ENCODE data around the gene HMCN1. TPM values are rescaled to one million over a fixed set of nuclear protein-coding genes. Genes with fewer than 3 reads are reported as not detected.

Gene HMCN1
- total and polyA plus RNA-seq, 9 donors: 1.4 to 26.6 (median 3.8) TPM

DNA sequence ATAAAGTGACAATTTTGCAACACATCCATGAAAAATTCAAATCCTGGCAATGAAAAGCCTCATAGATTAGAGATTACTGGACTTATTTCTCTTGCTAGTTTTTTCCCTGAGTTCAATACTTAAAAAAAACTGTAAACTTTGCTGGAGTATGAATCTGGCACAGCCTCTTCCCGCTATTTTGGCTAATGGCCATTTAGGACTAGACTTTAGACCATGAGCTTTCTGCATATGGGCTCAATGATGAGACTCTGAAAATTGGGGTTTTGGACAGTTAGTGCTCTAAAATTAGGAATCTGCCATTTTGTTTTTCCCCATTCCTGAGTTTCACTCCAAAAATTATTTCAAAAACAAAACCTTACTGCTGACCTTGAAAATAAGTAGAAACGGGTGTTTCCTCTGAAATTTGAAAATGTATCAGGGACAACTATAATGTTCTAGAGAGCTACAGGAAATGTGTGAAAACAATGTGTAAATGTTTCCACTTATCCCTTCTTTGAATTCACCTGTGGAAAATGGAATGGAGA, 137.5 kb downstream of the HMCN1 start:
- no peaks in the 10 kb centered on the region for H3K4me1 ChIP-seq (ENCODE audit: insufficient read depth)
- WGBS, 3 donors: 50 to 54% (median 50%) methylated on average over 2 of the region's 2 CpGs
- intact Hi-C loops (cut with DNase I): no loop called here
- no peaks in the 10 kb centered on the region for H3K36me3 ChIP-seq
- DNase-seq: no peak
- no peaks in the 10 kb centered on the region for H3K9me3 ChIP-seq
- no peak overlapping the region for H3K4me3 ChIP-seq
- TF ChIP-seq, protein P1, sequence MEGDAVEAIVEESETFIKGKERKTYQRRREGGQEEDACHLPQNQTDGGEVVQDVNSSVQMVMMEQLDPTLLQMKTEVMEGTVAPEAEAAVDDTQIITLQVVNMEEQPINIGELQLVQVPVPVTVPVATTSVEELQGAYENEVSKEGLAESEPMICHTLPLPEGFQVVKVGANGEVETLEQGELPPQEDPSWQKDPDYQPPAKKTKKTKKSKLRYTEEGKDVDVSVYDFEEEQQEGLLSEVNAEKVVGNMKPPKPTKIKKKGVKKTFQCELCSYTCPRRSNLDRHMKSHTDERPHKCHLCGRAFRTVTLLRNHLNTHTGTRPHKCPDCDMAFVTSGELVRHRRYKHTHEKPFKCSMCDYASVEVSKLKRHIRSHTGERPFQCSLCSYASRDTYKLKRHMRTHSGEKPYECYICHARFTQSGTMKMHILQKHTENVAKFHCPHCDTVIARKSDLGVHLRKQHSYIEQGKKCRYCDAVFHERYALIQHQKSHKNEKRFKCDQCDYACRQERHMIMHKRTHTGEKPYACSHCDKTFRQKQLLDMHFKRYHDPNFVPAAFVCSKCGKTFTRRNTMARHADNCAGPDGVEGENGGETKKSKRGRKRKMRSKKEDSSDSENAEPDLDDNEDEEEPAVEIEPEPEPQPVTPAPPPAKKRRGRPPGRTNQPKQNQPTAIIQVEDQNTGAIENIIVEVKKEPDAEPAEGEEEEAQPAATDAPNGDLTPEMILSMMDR (IDR thresholded peaks at IDR 0.05): no peak
- no peak for TF ChIP-seq EP300 (IDR thresholded peaks at IDR 0.05)
- TF ChIP-seq POLR2A (IDR thresholded peaks at IDR 0.05): no peak
- no peak overlapping the region for H3K27ac ChIP-seq
- H3K27me3 ChIP-seq: no peaks in the 10 kb centered on the region

DNA sequence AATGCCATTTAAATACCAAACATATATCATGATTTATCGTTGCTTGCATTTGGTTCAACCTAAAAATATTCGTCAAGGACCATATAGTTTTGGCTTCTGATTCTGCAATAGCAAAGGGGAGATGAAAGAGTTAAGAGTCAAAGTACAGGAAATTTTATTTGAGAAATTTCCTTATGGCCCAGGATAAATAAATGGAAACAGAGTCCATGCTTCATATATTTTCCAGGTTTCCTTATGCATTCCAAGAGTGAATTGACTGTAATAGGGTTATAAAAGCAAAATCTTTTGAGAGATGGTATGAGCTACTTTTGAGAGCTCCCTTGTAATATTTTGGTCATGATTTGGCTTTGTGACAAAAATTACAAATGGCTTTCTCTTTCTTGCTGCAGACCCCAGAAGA, 140.1 kb downstream of the HMCN1 start:
- H3K27me3 ChIP-seq: no peaks in the 10 kb centered on the region
- no peak overlapping the region for H3K27ac ChIP-seq
- no peaks in the 10 kb centered on the region for H3K9me3 ChIP-seq
- H3K4me3 ChIP-seq: no peak overlapping the region
- intact Hi-C loops (cut with DNase I): no loop called here
- WGBS, 3 donors: 90 to 94% (median 92%) methylated on average over 2 of the region's 2 CpGs
- no peaks in the 10 kb centered on the region for H3K4me1 ChIP-seq (ENCODE audit: insufficient read depth)
- no peak for TF ChIP-seq EP300 (IDR thresholded peaks at IDR 0.05)
- TF ChIP-seq, protein P1 (IDR thresholded peaks at IDR 0.05): no peak
- no peak for TF ChIP-seq POLR2A (IDR thresholded peaks at IDR 0.05)
- DNase-seq: no peak
- H3K36me3 ChIP-seq: no peaks in the 10 kb centered on the region

DNA sequence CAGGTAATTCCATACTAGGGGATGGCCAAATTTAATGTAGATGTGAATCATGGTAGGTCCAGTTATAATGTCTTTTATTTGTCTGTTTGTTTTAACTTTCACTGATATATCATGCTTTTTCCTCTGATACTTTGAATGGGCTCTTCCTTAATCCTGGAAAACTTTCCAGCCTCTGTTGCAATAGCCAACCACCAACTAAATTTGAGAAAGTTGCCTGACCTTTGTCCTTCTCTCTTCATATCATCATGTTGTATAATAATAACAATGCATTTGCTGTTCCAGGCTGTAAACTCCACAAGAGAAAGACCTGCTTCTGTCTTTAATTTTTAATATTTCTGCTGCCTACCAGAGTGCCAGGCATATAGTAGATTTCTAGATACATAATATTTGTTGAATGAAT, 146.1 kb downstream of the HMCN1 start:
- no peaks in the 10 kb centered on the region for H3K36me3 ChIP-seq
- no peaks in the 10 kb centered on the region for H3K27me3 ChIP-seq
- H3K27ac ChIP-seq: no peak overlapping the region
- H3K9me3 ChIP-seq: no peaks in the 10 kb centered on the region
- no peaks in the 10 kb centered on the region for H3K4me1 ChIP-seq (ENCODE audit: insufficient read depth)
- no peak overlapping the region for H3K4me3 ChIP-seq
- TF ChIP-seq, protein P1 (IDR thresholded peaks at IDR 0.05): no peak
- TF ChIP-seq EP300 (IDR thresholded peaks at IDR 0.05): no peak
- no peak for TF ChIP-seq POLR2A (IDR thresholded peaks at IDR 0.05)
- no peak for DNase-seq
- intact Hi-C loops (cut with DNase I): no loop called here

DNA sequence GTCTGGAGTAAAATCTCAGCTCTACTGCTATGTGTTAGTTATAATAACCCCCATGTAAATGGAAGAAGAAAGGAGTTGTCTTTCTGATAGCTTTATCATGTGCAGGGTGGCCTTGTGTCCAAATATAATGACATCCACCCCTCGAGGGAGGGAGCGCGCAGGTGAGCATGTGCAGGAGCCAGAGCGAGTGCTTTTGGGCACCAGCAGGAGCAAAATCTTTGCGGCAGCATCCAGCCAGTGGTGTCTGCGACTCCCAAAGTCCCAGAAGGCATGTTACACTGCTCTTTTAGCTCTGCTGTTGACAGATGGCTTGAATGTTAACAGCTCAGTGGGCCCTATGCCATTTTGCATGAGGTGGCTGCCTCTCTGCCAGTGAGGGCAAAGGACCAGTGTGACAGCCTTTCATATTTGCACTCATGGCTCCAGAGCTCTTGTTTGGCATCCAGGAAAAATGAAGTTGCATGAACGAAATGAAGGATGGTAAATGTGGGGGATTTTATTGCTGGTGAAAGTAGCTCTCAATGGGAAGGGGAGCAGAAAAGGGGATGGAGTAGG, 146.7 kb downstream of the HMCN1 start:
- intact Hi-C loops (cut with DNase I): no loop called here
- H3K27me3 ChIP-seq: no peaks in the 10 kb centered on the region
- no peaks in the 10 kb centered on the region for H3K36me3 ChIP-seq
- H3K9me3 ChIP-seq: no peaks in the 10 kb centered on the region
- 93 to 96% (median 93%) methylated on average over 7 of the region's 7 CpGs for WGBS, 3 donors
- DNase-seq: no peak
- TF ChIP-seq POLR2A (IDR thresholded peaks at IDR 0.05) (no peak), EP300 (IDR thresholded peaks at IDR 0.05) (no peak)
- TF ChIP-seq, protein P1 (IDR thresholded peaks at IDR 0.05): no peak
- no peaks in the 10 kb centered on the region for H3K4me1 ChIP-seq (ENCODE audit: insufficient read depth)
- no peak overlapping the region for H3K27ac ChIP-seq
- H3K4me3 ChIP-seq: no peak overlapping the region
